K562 (cell line): Measurements from ENCODE around the gene KSR2. TPM values are rescaled to one million over a fixed set of nuclear protein-coding genes. Genes with fewer than 3 reads are reported as not detected.

Experiments used
- ATF1 ChIP-seq, 2 experiments: fragments of 450-650 bp in 1 of 2; IDR thresholded peaks; 2 replicates each; pipeline ENCODE4 v1.6.1; 2016; ENCODE audit warnings: missing compliant biosample characterization in 1 of 2, missing genetic modification characterization in 1 of 2
- CBX8 ChIP-seq: fragments of 200-600 bp; sonication (generic); IDR thresholded peaks from 2 replicates; pipeline ENCODE4 v1.6.1; 2012; ENCODE audit warnings: borderline replicate concordance, mixed run types, low read depth, mild to moderate bottlenecking, moderate library complexity, mixed read lengths, low read length, control low read depth, inconsistent platforms; ENCODE audit not compliant: poor library complexity, severe bottlenecking; ENCODE audit errors: extremely low read depth
- CLOCK ChIP-seq: fragments of 250-450 bp; sonication (Bioruptor Pico); IDR thresholded peaks from 2 replicates; pipeline ENCODE4 v1.4.0; 2020; ENCODE audit warnings: mild to moderate bottlenecking, moderate library complexity, borderline replicate concordance
- E2F4 ChIP-seq: sonication (generic); formaldehyde crosslinking; IDR thresholded peaks from 2 replicates; pipeline ENCODE4 v1.8.0; 2022; ENCODE audit warnings: mild to moderate bottlenecking, low read depth, missing genetic modification reagents
- MIER1 ChIP-seq: fragments of 450-650 bp; IDR thresholded peaks from 2 replicates; pipeline ENCODE4 v1.6.1; 2016; ENCODE audit warnings: antibody characterized with exemption, mild to moderate bottlenecking, low read depth
- NR2C2 ChIP-seq, 2 experiments: fragments of 200-800 bp in 1 of 2; sonication (Bioruptor generic) in 1 of 2; sonication (generic) in 1 of 2; formaldehyde crosslinking in 1 of 2; IDR thresholded peaks; 2 replicates each; pipeline versions ENCODE4 v1.6.1 to v1.8.0; 2016 to 2022; ENCODE audit warnings: mild to moderate bottlenecking in 1 of 2, missing compliant biosample characterization in 1 of 2, missing genetic modification characterization in 1 of 2, missing genetic modification reagents in 1 of 2
- TAF1 ChIP-seq: IDR thresholded peaks from 2 replicates; pipeline ENCODE4 v1.6.1; 2011; ENCODE audit warnings: mild to moderate bottlenecking, low read length, moderate library complexity; ENCODE audit not compliant: insufficient read depth, control insufficient read depth, severe bottlenecking; ENCODE audit errors: extremely low read depth
- ZNF318 ChIP-seq, 2 experiments: fragments of 450-650 bp; IDR thresholded peaks; 2 replicates each; pipeline ENCODE4 v1.6.1; 2016; ENCODE audit warnings: mild to moderate bottlenecking in 2 of 2, borderline replicate concordance in 1 of 2, low read depth in 1 of 2, moderate library complexity in 1 of 2
- polyA plus RNA-seq, 8 experiments: library from polyadenylated mRNA; depleted of rRNA in 4 of 8; stranded (reverse) in 5 of 8; unstranded in 3 of 8; fragments of >200 nt; fragmentation: Nextera tagmentation in 2 of 8; fragmentation: Illumina TruSeq in 1 of 8; extraction: Ambion mirVana in 2 of 8; extraction: Trizol in 1 of 8; gene quantifications; 2 replicates each; pipeline versions ENCODE4 v1.2.1 to v1.2.3, GENCODE V29; 2011 to 2014; ENCODE audit warnings: inconsistent platforms in 1 of 8, missing spikeins in 1 of 8
- total RNA-seq, 7 experiments: library from RNA; depleted of rRNA in 6 of 7; stranded (reverse); fragments of >200 nt in 6 of 7; fragmentation: Illumina TruSeq in 2 of 7; extraction: Trizol in 2 of 7; gene quantifications; 2 replicates each; pipeline versions ENCODE4 v1.2.1 to v1.2.3, GENCODE V29; 2011 to 2021; ENCODE audit warnings: low replicate concordance in 1 of 7

Gene KSR2
- total and polyA plus RNA-seq, 9 of the 15 experiments (the other 6 are each of a cell fraction or from before 2014, with no cell fraction given): not detected

- TF ChIP-seq ZNF318 (IDR thresholded peaks at IDR 0.05; ENCODE audit: borderline replicate concordance in 1 of 2, low read depth in 1 of 2) (no peak), NR2C2 (CRISPR knock-in tag; IDR thresholded peaks at IDR 0.05) (no peak), NR2C2 (tag; IDR thresholded peaks at IDR 0.05) (no peak), ATF1 (CRISPR knock-in tag; IDR thresholded peaks at IDR 0.05) (no peak), ATF1 (tag; IDR thresholded peaks at IDR 0.05) (no peak), CLOCK (CRISPR knock-in tag) (no peak), E2F4 (CRISPR knock-in tag) (no peak), TAF1 (no peak), CBX8 (no peak), MIER1 (no peak)
Measured at GRCh38 chr12:117863002-117863709, 105.6 kb downstream of the KSR2 start (continued).
